Left ventricle myocardium superior (tissue), 1 donor: ENCODE results near the gene PIGC. TPM values are rescaled to one million over a fixed set of nuclear protein-coding genes. Genes with fewer than 3 reads are reported as not detected.
A peak's percentile ranks its signal among the peaks of the same experiment; 100 is the strongest.

Source experiments
- ATAC-seq: fragments of 200-7000 bp; cut with Tn5 transposase; one replicate; pipeline ENCODE4 v1.9.1; 2020; ENCODE audit warnings: mild to moderate bottlenecking, moderate library complexity
- DNase-seq: peaks from one replicate; pipeline ENCODE4 v3.0.0-alpha.2; 2020
- intact Hi-C: fragments of 100-400 bp; cut with micrococcal nuclease; formaldehyde crosslinking; loops from one replicate; pipeline ENCODE4 v1.11.0; 2022
- total RNA-seq: library from RNA; stranded (reverse); fragmentation: NEBNext Ultra II Directional; extraction: Animal tissue kit (Norgen Biotek cat#: 25700); gene quantifications from one replicate; pipeline ENCODE4 v1.2.1, GENCODE V29; 2021
- donor health status: DM: no; HTN: yes; CAD: no; lungs with severe emphysema.

PIGC gene
- total RNA-seq, 1 donor from 2014 or later, result 12.3 TPM

DNA sequence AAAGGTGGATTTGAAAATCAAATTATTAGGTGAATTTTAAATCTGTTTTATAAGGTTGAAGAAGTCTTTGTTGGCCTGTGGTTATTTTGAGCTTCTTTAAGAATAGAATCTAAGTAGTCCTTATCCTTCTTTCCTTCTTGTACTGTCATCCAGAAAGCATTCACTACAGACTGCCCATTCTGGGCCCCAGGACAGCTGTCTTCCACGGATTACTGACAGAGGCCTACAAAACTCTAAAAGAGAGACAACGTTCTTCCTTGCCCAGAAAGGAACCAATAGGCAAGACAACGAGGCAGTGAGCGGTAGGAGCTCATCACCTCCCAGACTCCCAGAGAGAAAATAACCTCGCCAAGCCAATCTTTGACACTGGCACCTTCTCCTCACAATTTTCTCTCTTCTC is 24.4 kb upstream of the PIGC start:
- intact Hi-C loops, result no loop called here
- ATAC-seq (no peak), DNase-seq (no peak)

DNA sequence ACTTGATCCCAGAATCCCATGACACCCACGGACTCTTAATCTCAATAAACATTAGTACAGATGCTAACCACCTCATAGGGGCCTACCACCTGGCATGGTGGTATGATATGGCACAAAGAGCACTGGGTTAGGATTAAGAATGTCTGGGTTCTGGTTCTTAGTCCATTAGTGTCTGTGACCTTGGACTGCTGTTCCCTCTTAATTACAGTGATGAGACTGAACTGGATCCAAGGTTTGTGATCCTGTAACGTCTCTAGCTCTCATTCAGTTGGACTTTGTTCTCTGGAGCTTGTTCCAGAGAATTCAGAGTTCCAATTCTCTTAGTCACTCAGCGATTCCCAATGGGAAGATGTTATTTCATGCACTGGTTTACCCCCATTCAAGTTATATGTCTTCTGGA is 23.6 kb upstream of the PIGC start:
- DNase-seq (no peak), ATAC-seq (no peak)
- intact Hi-C loops, result no loop called here

GRCh38 chr1:172466795-172467407 is 23.0 kb upstream of the PIGC start:
- no peak for DNase-seq
- intact Hi-C loops, result no loop called here
- no peak for ATAC-seq

DNA sequence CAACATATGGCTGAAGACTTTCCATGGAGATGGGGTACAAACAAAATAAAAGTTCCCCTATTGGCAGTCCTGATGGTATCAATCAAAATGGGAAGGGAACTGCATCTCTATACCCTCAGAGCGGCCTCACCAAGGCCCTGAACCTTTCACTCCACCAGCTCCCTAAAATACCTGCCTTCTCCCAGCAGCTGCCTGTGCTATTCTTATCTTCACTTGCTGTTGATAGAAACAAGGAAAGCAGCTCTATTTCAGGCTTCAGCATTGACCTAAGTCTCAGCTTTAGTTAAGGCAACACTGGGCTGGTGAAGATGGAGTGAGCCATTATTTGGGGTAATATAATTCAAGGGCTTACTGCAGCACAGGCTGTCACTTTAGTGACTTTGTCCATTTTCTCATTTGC is 21.7 kb upstream of the PIGC start:
- intact Hi-C loops, result no loop called here
- ATAC-seq, result peak; percentile 87
- DNase-seq, result no peak

GRCh38 chr1:172460887-172461315 is 17.0 kb upstream of the PIGC start:
- no peak for ATAC-seq
- intact Hi-C loops, result no loop called here
- DNase-seq, result no peak

DNA sequence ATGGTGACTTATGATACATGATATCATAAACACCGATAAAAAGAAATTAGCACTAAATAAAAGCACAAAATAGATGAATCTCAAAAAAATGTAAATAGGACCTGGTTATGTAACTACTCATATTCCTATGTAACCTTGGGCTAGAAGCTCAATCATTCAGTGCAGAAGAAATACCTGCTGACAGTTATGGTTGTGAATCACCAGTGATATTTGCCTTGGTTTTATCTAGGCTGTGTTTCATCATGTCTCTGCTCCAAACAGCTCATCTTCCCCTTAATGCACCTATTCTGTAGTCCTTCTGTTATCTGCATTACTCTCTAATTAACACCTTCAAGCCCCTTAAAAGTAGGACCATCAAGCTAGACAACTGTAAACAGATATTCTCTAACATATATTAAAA is 16.3 kb upstream of the PIGC start:
- intact Hi-C loops, result no loop called here
- no peak for ATAC-seq
- no peak for DNase-seq

- DNase-seq (no peak), ATAC-seq (no peak)
- intact Hi-C loops, result no loop called here
Measured at GRCh38 chr1:172457479-172458130, 13.7 kb upstream of the PIGC start.

- DNase-seq (no peak), ATAC-seq (no peak)
- intact Hi-C loops, result no loop called here
Measured at GRCh38 chr1:172456344-172456769, 12.5 kb upstream of the PIGC start.

GRCh38 chr1:172455451-172455850 is 11.6 kb upstream of the PIGC start:
- no peak for ATAC-seq
- intact Hi-C loops, result no loop called here
- DNase-seq, result no peak

- intact Hi-C loops, result no loop called here
- DNase-seq (no peak), ATAC-seq (no peak)
Measured at GRCh38 chr1:172453607-172454006, 9.7 kb upstream of the PIGC start.

DNA sequence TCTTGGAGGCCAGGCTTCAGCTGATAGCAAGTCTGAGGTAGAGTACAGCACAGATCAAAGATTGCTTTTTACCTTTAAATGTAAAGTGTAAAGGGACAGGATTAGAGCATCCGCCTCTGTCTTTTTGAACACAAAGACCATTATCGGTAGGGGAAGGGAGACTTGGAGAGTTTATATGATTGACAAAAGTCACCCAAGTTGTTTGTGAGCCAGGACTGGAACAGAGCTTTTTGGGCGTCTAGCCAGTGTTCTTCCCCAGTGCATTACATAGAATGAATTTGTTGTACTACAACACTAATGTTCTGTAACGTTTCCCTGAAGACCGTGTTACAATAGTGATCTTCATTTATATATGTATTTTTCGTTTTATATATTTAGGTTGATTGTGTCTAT is 9.3 kb upstream of the PIGC start:
- DNase-seq, result no peak
- peak; percentile 12 for ATAC-seq
- intact Hi-C loops, result no loop called here

- intact Hi-C loops, result no loop called here
- DNase-seq (no peak), ATAC-seq (peak; percentile 82)
Measured at GRCh38 chr1:172452536-172453152, 8.8 kb upstream of the PIGC start.

DNA sequence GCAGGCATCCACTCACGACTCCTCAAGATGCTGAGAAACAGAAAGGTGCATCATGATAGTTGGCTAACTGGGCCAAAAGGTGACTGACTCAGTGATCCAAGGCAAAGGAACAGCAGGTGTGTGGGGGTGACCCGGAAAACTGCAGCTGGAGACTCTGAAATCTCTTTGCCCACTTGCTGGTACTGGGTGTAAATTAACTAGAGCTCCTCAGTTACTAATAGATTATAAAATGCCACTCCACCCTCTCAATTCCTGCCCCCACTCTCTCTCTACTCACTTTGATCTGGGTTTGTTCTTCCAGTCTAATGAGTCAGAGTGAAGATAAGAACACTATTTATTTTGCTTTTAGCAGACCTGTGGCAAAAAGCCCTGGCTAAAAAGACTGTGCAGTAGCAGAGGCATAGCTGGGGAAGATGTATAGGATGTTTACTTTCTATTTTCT is 7.2 kb upstream of the PIGC start:
- intact Hi-C loops, result no loop called here
- peak; percentile 55 for ATAC-seq
- DNase-seq, result no peak

DNA sequence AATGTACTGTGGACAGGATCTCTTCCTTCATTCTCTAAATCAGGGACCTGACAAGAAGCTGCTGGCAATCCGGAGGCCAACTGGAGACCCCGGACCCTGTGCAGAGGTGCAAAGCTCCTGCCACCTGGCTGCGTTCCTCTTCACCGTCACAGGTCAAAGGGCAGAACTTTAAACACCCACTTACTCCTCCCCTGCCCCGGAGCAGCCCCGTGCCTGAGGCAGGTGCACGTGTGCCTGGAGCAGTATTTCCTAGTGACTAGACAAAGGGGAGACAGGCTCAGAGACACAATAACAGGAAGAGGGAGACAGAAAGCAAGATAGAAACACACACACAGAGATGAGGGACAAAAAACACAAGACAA is 6.6 kb upstream of the PIGC start:
- no peak for ATAC-seq
- intact Hi-C loops, result no loop called here
- DNase-seq, result peak; percentile 36

GRCh38 chr1:172449585-172450523 is 6.0 kb upstream of the PIGC start:
- DNase-seq (peak; percentile 61), ATAC-seq (peak; percentile 86)
- intact Hi-C loops, result no loop called here

GRCh38 chr1:172448995-172449584 is 5.2 kb upstream of the PIGC start:
- ATAC-seq (no peak), DNase-seq (no peak)
- intact Hi-C loops, result no loop called here

GRCh38 chr1:172447641-172448040 is 3.8 kb upstream of the PIGC start:
- DNase-seq (no peak), ATAC-seq (no peak)
- intact Hi-C loops, result no loop called here

- no peak for ATAC-seq
- intact Hi-C loops, result no loop called here
- no peak for DNase-seq
Measured at GRCh38 chr1:172446547-172446946, 2.7 kb upstream of the PIGC start.

- no peak for DNase-seq
- intact Hi-C loops, result no loop called here
- no peak for ATAC-seq
Measured at GRCh38 chr1:172442843-172443565, 865 bp downstream of the PIGC start.
